H1 (cell line): ENCODE measurements around the gene GPC1. TPM values are rescaled to one million over a fixed set of nuclear protein-coding genes. Genes with fewer than 3 reads are reported as not detected.

Experiments
- CTCF ChIA-PET: fragments of 300-600 bp; sonication (Branson Sonifier 250); formaldehyde crosslinking; loops from one replicate; lab custom pipeline; 2021; ENCODE audit not compliant: partially characterized antibody; lab: Charles Lee
- POLR2A ChIA-PET: fragments of 300-600 bp; sonication (Branson Sonifier 250); formaldehyde crosslinking; loops from one replicate; lab custom pipeline; 2021; ENCODE audit warnings: inconsistent platforms; ENCODE audit not compliant: partially characterized antibody; lab: Charles Lee
- DNase-seq, 2 experiments: peaks; one replicate each; pipeline versions ENCODE4 v3.0.0 to v3.0.0-alpha.2; 2010 to 2022; ENCODE audit warnings: low spot score in 2 of 2, low read depth in 1 of 2, mixed read lengths in 1 of 2
- FAIRE-seq: peaks from 2 replicates; lab custom pipeline; 2011; peaks lifted over from hg19 to GRCh38; lab: Jason Lieb, UNC
- H2AFZ ChIP-seq: 2 replicates; pipeline ENCODE4 v1.8.1; 2012; ENCODE audit warnings: low read length, inconsistent platforms
- H2AK5ac ChIP-seq: 2 replicates; pipeline ENCODE4 v1.6.1; 2013; ENCODE audit warnings: low read depth, low read length
- H2BK120ac ChIP-seq: replicated peaks from 2 replicates; pipeline ENCODE3; 2013; ENCODE audit warnings: low read depth, low read length, inconsistent platforms
- H2BK12ac ChIP-seq: 2 replicates; pipeline ENCODE4 v1.6.1; 2013; ENCODE audit warnings: low read depth, low read length
- H2BK15ac ChIP-seq: 2 replicates; pipeline ENCODE4 v1.6.1; 2013; ENCODE audit warnings: low read length
- H2BK20ac ChIP-seq: 2 replicates; pipeline ENCODE4 v1.6.1; 2013; ENCODE audit warnings: low read length
- H2BK5ac ChIP-seq: 2 replicates; pipeline ENCODE4 v1.6.1; 2013; ENCODE audit warnings: low read depth, low read length
- H3K14ac ChIP-seq: 2 replicates; pipeline ENCODE4 v1.6.1; 2013; ENCODE audit warnings: inconsistent platforms; ENCODE audit not compliant: insufficient read length
- H3K18ac ChIP-seq: 2 replicates; pipeline ENCODE4 v1.6.1; 2013; ENCODE audit warnings: low read length; ENCODE audit errors: extremely low read depth
- H3K23ac ChIP-seq: 2 replicates; pipeline ENCODE4 v1.6.1; 2013; ENCODE audit warnings: inconsistent platforms; ENCODE audit not compliant: insufficient read length
- H3K23me2 ChIP-seq: 2 replicates; pipeline ENCODE4 v1.6.1; 2013; ENCODE audit warnings: low read depth, low read length
- H3K27ac ChIP-seq: 2 replicates; pipeline ENCODE4 v1.6.1; 2011; ENCODE audit warnings: low read depth, low read length, inconsistent platforms
- H3K27me3 ChIP-seq, 4 experiments: replicated peaks in 1 of 4; 1 replicate in 1 of 4; 2 replicates in 3 of 4; pipeline versions ENCODE4 v1.6.1 to v1.8.1; 2011 to 2013; ENCODE audit warnings: low read length in 3 of 4, mild to moderate bottlenecking in 3 of 4, inconsistent platforms in 2 of 4, mixed read lengths in 2 of 4, moderate library complexity in 1 of 4; ENCODE audit not compliant: control insufficient read depth in 3 of 4, insufficient read depth in 3 of 4; ENCODE audit errors: extremely low read depth in 1 of 4
- H3K36me3 ChIP-seq, 4 experiments: 2 replicates each; pipeline versions ENCODE4 v1.6.1 to v1.8.1; 2011 to 2013; ENCODE audit warnings: mild to moderate bottlenecking in 4 of 4, low read length in 3 of 4, moderate library complexity in 2 of 4, control low read depth in 1 of 4, inconsistent platforms in 1 of 4; ENCODE audit not compliant: insufficient read depth in 4 of 4, control insufficient read depth in 2 of 4
- H3K4ac ChIP-seq: replicated peaks from 2 replicates; pipeline ENCODE3; 2013; ENCODE audit warnings: low read length, low read depth, mixed read lengths, inconsistent platforms; ENCODE audit not compliant: insufficient read length
- H3K4me1 ChIP-seq, 4 experiments: replicated peaks in 1 of 4; 1 replicate in 1 of 4; 2 replicates in 3 of 4; pipeline versions ENCODE4 v1.6.1 to v1.8.1; 2011 to 2013; ENCODE audit warnings: low read length in 3 of 4, inconsistent platforms in 2 of 4, mixed read lengths in 1 of 4; ENCODE audit not compliant: insufficient read depth in 4 of 4, control insufficient read depth in 3 of 4
- H3K4me2 ChIP-seq, 2 experiments: 2 replicates each; pipeline versions ENCODE4 v1.6.1 to v1.8.1; 2011 to 2013; ENCODE audit warnings: low read depth in 2 of 2, low read length in 2 of 2, control low read depth in 1 of 2, inconsistent platforms in 1 of 2, mild to moderate bottlenecking in 1 of 2; ENCODE audit not compliant: insufficient read depth in 1 of 2
- H3K4me3 ChIP-seq, 4 experiments: fragments of 200-600, 300-600 bp in 1 of 4; sonication (generic), shearing (Covaris generic), sonication (Bioruptor Twin) in 1 of 4; 2 replicates each; pipeline versions ENCODE4 v1.5.1 to v1.8.1; 2011 to 2016; ENCODE audit warnings: low read length in 4 of 4, low read depth in 3 of 4, control low read depth in 2 of 4, inconsistent platforms in 2 of 4, mild to moderate bottlenecking in 2 of 4, mixed read lengths in 1 of 4, moderate library complexity in 1 of 4; ENCODE audit not compliant: insufficient read depth in 2 of 4; ENCODE audit errors: extremely low read depth in 1 of 4
- H3K56ac ChIP-seq: replicated peaks from 2 replicates; pipeline ENCODE3; 2013; ENCODE audit warnings: low read depth, mild to moderate bottlenecking, mixed read lengths, low read length, inconsistent platforms; ENCODE audit not compliant: insufficient read length
- H3K79me1 ChIP-seq: 2 replicates; pipeline ENCODE4 v1.6.1; 2013; ENCODE audit warnings: low read depth, low read length, control low read depth
- H3K79me2 ChIP-seq, 2 experiments: 2 replicates each; pipeline versions ENCODE4 v1.6.1 to v1.8.1; 2012 to 2013; ENCODE audit warnings: low read length in 2 of 2, mild to moderate bottlenecking in 2 of 2, inconsistent platforms in 1 of 2; ENCODE audit not compliant: insufficient read depth in 2 of 2, control insufficient read depth in 1 of 2
- H3K9ac ChIP-seq, 4 experiments: replicated peaks in 1 of 4; 1 replicate in 1 of 4; 2 replicates in 3 of 4; pipeline versions ENCODE4 v1.6.1 to v1.8.1; 2011 to 2013; ENCODE audit warnings: low read depth in 3 of 4, low read length in 3 of 4, control low read depth in 2 of 4, mild to moderate bottlenecking in 2 of 4, moderate library complexity in 2 of 4, inconsistent platforms in 1 of 4; ENCODE audit errors: extremely low read depth in 1 of 4
- H3K9me3 ChIP-seq, 2 experiments: 2 replicates each; pipeline versions ENCODE4 v1.6.1 to v1.8.1; 2012 to 2013; ENCODE audit warnings: mild to moderate bottlenecking in 2 of 2, moderate library complexity in 2 of 2, control low read depth in 1 of 2, inconsistent platforms in 1 of 2, low read depth in 1 of 2, low read length in 1 of 2, mixed read lengths in 1 of 2; ENCODE audit not compliant: insufficient read depth in 2 of 2
- H4K20me1 ChIP-seq, 2 experiments: replicated peaks in 1 of 2; 2 replicates each; pipeline versions ENCODE3 to v1.8.1; 2011 to 2013; ENCODE audit warnings: inconsistent platforms in 2 of 2, low read length in 2 of 2, mild to moderate bottlenecking in 1 of 2; ENCODE audit not compliant: insufficient read depth in 2 of 2, control insufficient read depth in 1 of 2
- H4K5ac ChIP-seq: 2 replicates; pipeline ENCODE4 v1.6.1; 2013; ENCODE audit warnings: low read length, low read depth, mixed read lengths, inconsistent platforms; ENCODE audit not compliant: insufficient read length
- H4K8ac ChIP-seq: 2 replicates; pipeline ENCODE4 v1.8.0; 2013; ENCODE audit warnings: mild to moderate bottlenecking, moderate library complexity, low read length, inconsistent platforms; ENCODE audit not compliant: insufficient read depth; ENCODE audit errors: extremely low read depth
- H4K91ac ChIP-seq: replicated peaks from 2 replicates; pipeline ENCODE3; 2013; ENCODE audit warnings: low read length, mixed read lengths, inconsistent platforms; ENCODE audit not compliant: insufficient read length
- BACH1 ChIP-seq: IDR thresholded peaks from 2 replicates; pipeline ENCODE4 v1.6.1; 2012; ENCODE audit warnings: low read length, improper control_type of control experiment
- CEBPB ChIP-seq: IDR thresholded peaks from 2 replicates; pipeline ENCODE4 v1.6.1; 2012; ENCODE audit warnings: low read depth, low read length
- CTBP2 ChIP-seq: IDR thresholded peaks from 2 replicates; pipeline ENCODE4 v1.7.0; 2011; ENCODE audit warnings: borderline replicate concordance, mild to moderate bottlenecking, moderate library complexity, mixed read lengths, low read length; ENCODE audit not compliant: insufficient read depth, insufficient read length
- SIRT6 ChIP-seq: IDR thresholded peaks from one replicate; pipeline ENCODE4 v1.7.1; 2012; ENCODE audit warnings: low read length, inconsistent platforms
- TCF12 ChIP-seq: IDR thresholded peaks from 2 replicates; pipeline ENCODE4 v1.6.1; 2011; ENCODE audit warnings: low read depth, mild to moderate bottlenecking, low read length
- YY1 ChIP-seq: IDR thresholded peaks from 2 replicates; pipeline ENCODE4 v1.6.1; 2011; ENCODE audit warnings: low read depth, mild to moderate bottlenecking, low read length
- WGBS, 2 experiments: shearing (Covaris generic) in 1 of 2; methylation state at CpG; one replicate each; pipeline versions ENCODE4 v1.1.6 to v1.1.7; 2013 to 2015; ENCODE audit warnings: low lambda C conversion rate in 2 of 2, mixed read lengths in 2 of 2, inconsistent platforms in 1 of 2, low coverage in 1 of 2, missing lambda C conversion rate in 1 of 2; ENCODE audit not compliant: insufficient replicate concordance in 2 of 2, insufficient coverage in 1 of 2, insufficient read length in 1 of 2; ENCODE audit errors: extremely low coverage in 1 of 2, missing lambda C conversion rate in 1 of 2; 5-methylcytosine and 5-hydroxymethylcytosine counted together
- polyA plus RNA-seq, 7 experiments: library from polyadenylated mRNA; depleted of rRNA in 3 of 7; stranded (reverse) in 5 of 7; unstranded in 2 of 7; fragments of >200 nt in 5 of 7; fragments of 200-250 nt in 2 of 7; gene quantifications; 1 replicate in 5 of 7; 2 replicates in 1 of 7; 4 replicates in 1 of 7; pipeline versions ENCODE4 v1.2.1 to v1.2.3, GENCODE V29; 2011 to 2013; ENCODE audit warnings: missing spikeins in 2 of 7, mixed read lengths in 2 of 7
- total RNA-seq: library from RNA; stranded (reverse); fragmentation: NEBNext Ultra II Directional; extraction: Animal tissue kit (Norgen Biotek cat#: 25700); gene quantifications from 2 replicates; pipeline ENCODE4 v1.2.1, GENCODE V29; 2021

GPC1 gene
- total and polyA plus RNA-seq, 2 of the 8 experiments (the other 6 are each of a cell fraction or from before 2014, with no cell fraction given) = 21.9 to 28.3 TPM

- Histone ChIP-seq H3K4me2 (peak overlapping the region; percentile 43 to 71), H4K8ac (no peak overlapping the region), H3K9ac (no peak overlapping the region), H2AK5ac (no peak overlapping the region), H3K9me3 (no peaks in the 10 kb centered on the region), H4K5ac (no peak overlapping the region), H3K23me2 (peaks cover 7% of the 10 kb centered on the region; the same call in 1 of the 2 replicates), H3K4ac (no peak overlapping the region), H2BK20ac (no peak overlapping the region), H3K56ac (no peak overlapping the region), H3K4me3 (peak overlapping the region in 1 of 4 experiments; percentile 54; a peak in 2 of 8 replicates), H2BK15ac (no peak overlapping the region), H3K27ac (no peak overlapping the region), H3K79me1 (no peaks in the 10 kb centered on the region; the same call in 1 of the 2 replicates), H3K36me3 (no peaks in the 10 kb centered on the region; a peak in 1 of 8 replicates), H2BK120ac (no peak overlapping the region), H2AFZ (no peak overlapping the region), H4K20me1 (peaks cover 38 to 44% of the 10 kb centered on the region in 2 experiments), H2BK12ac (no peak overlapping the region), H3K14ac (no peak overlapping the region), H3K79me2 (no peaks in the 10 kb centered on the region), H2BK5ac (no peak overlapping the region), H3K4me1 (peaks cover 2 to 72% (median 44%) of the 10 kb centered on the region in 4 experiments), H4K91ac (no peak overlapping the region), H3K23ac (no peak overlapping the region), H3K18ac (no peak overlapping the region), H3K27me3 (peaks cover 15 to 35% (median 28%) of the 10 kb centered on the region in 4 experiments)
- CTCF ChIA-PET = interaction anchor here (1.0 to 2.7 kb wide), 5 partner anchors 12 to 188 kb away, joined by 3 to 13 read pairs (median 4); no protein-coding TSS in a partner anchor
- no peak for TF ChIP-seq TCF12
- TF ChIP-seq SIRT6 = no peak
- no peak for TF ChIP-seq CTBP2
- TF ChIP-seq YY1 = no peak
- no peak for TF ChIP-seq CEBPB
- TF ChIP-seq BACH1 = no peak
- 27% methylated on average over 7 of the region's 7 CpGs; no CpG with 5 or more reads in 1 of the 2 experiments for WGBS, 2 experiments
- no peak for FAIRE-seq
- DNase-seq = no peak
- POLR2A ChIA-PET = interaction anchor here (1.5 to 2.8 kb wide), 2 partner anchors 19 to 21 kb away, joined by 3 to 12 read pairs; partner anchors contain the start of gene GPC1
Measured at GRCh38 chr2:240455272-240455646, 19.8 kb downstream of the GPC1 start.
